GM12878 (cell line): ENCODE results near the gene KIF4B.

Experiments used
- ATF2 ChIP-seq: IDR thresholded peaks from 2 replicates; pipeline ENCODE4 v1.6.1; 2012; ENCODE audit warnings: low read length, inconsistent platforms
- BHLHE40 ChIP-seq, 2 experiments: fragments of 450-650 bp in 1 of 2; IDR thresholded peaks; 2 replicates each; pipeline ENCODE4 v1.6.1; 2011 to 2017; ENCODE audit warnings: low read depth in 2 of 2, borderline replicate concordance in 1 of 2, improper control_type of control experiment in 1 of 2, low read length in 1 of 2, mild to moderate bottlenecking in 1 of 2
- BRCA1 ChIP-seq: IDR thresholded peaks from 2 replicates; pipeline ENCODE4 v1.6.1; 2011; ENCODE audit warnings: low read depth, low read length, improper control_type of control experiment
- CREB1 ChIP-seq: IDR thresholded peaks from 2 replicates; pipeline ENCODE4 v1.6.1; 2012; ENCODE audit warnings: low read depth, mild to moderate bottlenecking, inconsistent platforms
- HCFC1 ChIP-seq: fragments of 150-350 bp; IDR thresholded peaks from 2 replicates; pipeline ENCODE4 v1.6.1; 2014; ENCODE audit warnings: low read length
- HDAC2 ChIP-seq: fragments of 200-600 bp; sonication (generic); IDR thresholded peaks from 2 replicates; pipeline ENCODE4 v1.6.1; 2017
- POLR2AphosphoS5 ChIP-seq: IDR thresholded peaks from 2 replicates; pipeline ENCODE4 v1.6.1; 2011; ENCODE audit warnings: mild to moderate bottlenecking, low read length, inconsistent platforms
- REST ChIP-seq: IDR thresholded peaks from 2 replicates; pipeline ENCODE4 v1.6.1; 2012; ENCODE audit warnings: mild to moderate bottlenecking, low read depth, low read length
- SIN3A ChIP-seq: IDR thresholded peaks from 2 replicates; pipeline ENCODE4 v1.6.1; 2012; ENCODE audit warnings: low read depth, low read length, improper control_type of control experiment
- SREBF1 ChIP-seq: IDR thresholded peaks from 2 replicates; pipeline ENCODE4 v1.6.1; 2012; ENCODE audit warnings: mild to moderate bottlenecking, low read length
- TF ChIP-seq, protein P1 (sequence below), 3 experiments: IDR thresholded peaks in 2 of 3; conservative IDR thresholded peaks in 1 of 3; 2 replicates each; pipeline ENCODE4 v1.5.1; 2011; ENCODE audit warnings: low read depth in 3 of 3, low read length in 3 of 3, mild to moderate bottlenecking in 3 of 3, control low read depth in 2 of 3, moderate library complexity in 2 of 3, inconsistent platforms in 1 of 3, mixed read lengths in 1 of 3; ENCODE audit not compliant: control insufficient read depth in 2 of 3, insufficient read depth in 1 of 3; ENCODE audit errors: extremely low read depth in 1 of 3

DNA sequence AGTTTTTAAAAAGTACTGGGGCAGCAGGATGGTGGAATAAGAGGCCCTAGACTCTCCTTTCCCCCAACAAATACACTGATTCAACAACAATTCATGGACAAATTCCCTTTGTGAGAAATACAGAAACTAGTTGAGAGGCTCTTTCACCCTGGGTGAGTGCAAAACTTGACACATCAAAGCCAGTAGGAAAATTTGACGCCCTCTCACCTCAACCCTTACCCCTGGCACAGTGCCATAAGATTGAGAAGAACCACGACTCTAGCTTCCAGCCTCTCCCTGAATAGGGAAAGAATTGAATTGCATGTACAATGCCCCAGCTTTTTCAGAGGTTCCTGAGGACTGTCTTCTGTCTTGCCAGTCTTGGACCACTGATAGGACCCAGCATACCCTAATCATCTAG, 12.3 kb downstream of the KIF4B start:
- no peak for TF ChIP-seq SREBF1
- no peak for TF ChIP-seq REST
- TF ChIP-seq, protein P1, sequence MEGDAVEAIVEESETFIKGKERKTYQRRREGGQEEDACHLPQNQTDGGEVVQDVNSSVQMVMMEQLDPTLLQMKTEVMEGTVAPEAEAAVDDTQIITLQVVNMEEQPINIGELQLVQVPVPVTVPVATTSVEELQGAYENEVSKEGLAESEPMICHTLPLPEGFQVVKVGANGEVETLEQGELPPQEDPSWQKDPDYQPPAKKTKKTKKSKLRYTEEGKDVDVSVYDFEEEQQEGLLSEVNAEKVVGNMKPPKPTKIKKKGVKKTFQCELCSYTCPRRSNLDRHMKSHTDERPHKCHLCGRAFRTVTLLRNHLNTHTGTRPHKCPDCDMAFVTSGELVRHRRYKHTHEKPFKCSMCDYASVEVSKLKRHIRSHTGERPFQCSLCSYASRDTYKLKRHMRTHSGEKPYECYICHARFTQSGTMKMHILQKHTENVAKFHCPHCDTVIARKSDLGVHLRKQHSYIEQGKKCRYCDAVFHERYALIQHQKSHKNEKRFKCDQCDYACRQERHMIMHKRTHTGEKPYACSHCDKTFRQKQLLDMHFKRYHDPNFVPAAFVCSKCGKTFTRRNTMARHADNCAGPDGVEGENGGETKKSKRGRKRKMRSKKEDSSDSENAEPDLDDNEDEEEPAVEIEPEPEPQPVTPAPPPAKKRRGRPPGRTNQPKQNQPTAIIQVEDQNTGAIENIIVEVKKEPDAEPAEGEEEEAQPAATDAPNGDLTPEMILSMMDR (IDR thresholded peaks at IDR 0.05 in 2 of 3, conservative IDR thresholded peaks at IDR 0.05 in 1 of 3; ENCODE audit: control insufficient read depth in 2 of 3, extremely low read depth in 1 of 3, insufficient read depth in 1 of 3, low read depth in 3 of 3, low read length in 3 of 3) = no peak
- no peak for TF ChIP-seq HDAC2
- TF ChIP-seq CREB1 = no peak
- no peak for TF ChIP-seq POLR2AphosphoS5
- no peak for TF ChIP-seq BHLHE40 (IDR thresholded peaks at IDR 0.05; ENCODE audit: borderline replicate concordance in 1 of 2, low read depth in 2 of 2, low read length in 1 of 2)
- TF ChIP-seq HCFC1 = no peak
- no peak for TF ChIP-seq SIN3A
- TF ChIP-seq BRCA1 = no peak
- no peak for TF ChIP-seq ATF2
